H9 (cell line): ENCODE results near the gene URB1. TPM values are rescaled to one million over a fixed set of nuclear protein-coding genes. Genes with fewer than 3 reads are reported as not detected.

Experiments
- DNase-seq: peaks from one replicate; pipeline ENCODE4 v3.0.0-alpha.2; 2017
- H2AFZ ChIP-seq: one replicate; pipeline ENCODE4 v1.6.1; 2013; ENCODE audit warnings: mild to moderate bottlenecking, low read length, control low read depth, moderate library complexity
- H2AK5ac ChIP-seq: 2 replicates; pipeline ENCODE4 v1.6.1; 2013; ENCODE audit warnings: low read length, control low read depth, mixed read lengths; ENCODE audit not compliant: insufficient read length
- H2BK120ac ChIP-seq: one replicate; pipeline ENCODE4 v1.6.1; 2013; ENCODE audit warnings: low read depth, mild to moderate bottlenecking, low read length, control low read depth, inconsistent platforms; ENCODE audit not compliant: poor library complexity, severe bottlenecking
- H2BK12ac ChIP-seq: 2 replicates; pipeline ENCODE4 v1.6.1; 2013; ENCODE audit warnings: low read length, control low read depth, mixed read lengths, low read depth; ENCODE audit not compliant: insufficient read length
- H2BK15ac ChIP-seq: 2 replicates; pipeline ENCODE4 v1.6.1; 2013; ENCODE audit warnings: low read depth, low read length, control low read depth
- H2BK20ac ChIP-seq: one replicate; pipeline ENCODE4 v1.6.1; 2013; ENCODE audit warnings: low read depth, mild to moderate bottlenecking, low read length, control low read depth, inconsistent platforms; ENCODE audit not compliant: poor library complexity, severe bottlenecking
- H2BK5ac ChIP-seq: 2 replicates; pipeline ENCODE4 v1.6.1; 2013; ENCODE audit warnings: low read length, control low read depth, mixed read lengths; ENCODE audit not compliant: insufficient read length
- H3K14ac ChIP-seq: 2 replicates; pipeline ENCODE4 v1.6.1; 2013; ENCODE audit warnings: low read length, control low read depth; ENCODE audit not compliant: insufficient read depth
- H3K18ac ChIP-seq: 2 replicates; pipeline ENCODE4 v1.6.1; 2013; ENCODE audit warnings: low read depth, mild to moderate bottlenecking, mixed read lengths, low read length, control low read depth; ENCODE audit not compliant: insufficient read length
- H3K23ac ChIP-seq: 2 replicates; pipeline ENCODE4 v1.6.1; 2013; ENCODE audit warnings: low read length, control low read depth, mixed read lengths, low read depth; ENCODE audit not compliant: insufficient read length
- H3K23me2 ChIP-seq: 2 replicates; pipeline ENCODE4 v1.6.1; 2013; ENCODE audit warnings: low read depth, mild to moderate bottlenecking, mixed read lengths, low read length, control low read depth; ENCODE audit not compliant: insufficient read length, poor library complexity, severe bottlenecking
- H3K27ac ChIP-seq: 2 replicates; pipeline ENCODE4 v1.5.1; 2013; ENCODE audit warnings: low read length, control low read depth, mixed read lengths, low read depth; ENCODE audit not compliant: insufficient read length
- H3K27me3 ChIP-seq: 2 replicates; pipeline ENCODE4 v1.6.1; 2013; ENCODE audit warnings: low read length, control low read depth, inconsistent platforms; ENCODE audit not compliant: insufficient read depth
- H3K4ac ChIP-seq: 2 replicates; pipeline ENCODE4 v1.6.1; 2013; ENCODE audit warnings: low read depth, mild to moderate bottlenecking, control low read depth, inconsistent platforms, low read length, moderate library complexity
- H3K4me1 ChIP-seq: 2 replicates; pipeline ENCODE4 v1.6.1; 2013; ENCODE audit warnings: low read length, control low read depth, inconsistent platforms; ENCODE audit not compliant: insufficient read depth
- H3K4me2 ChIP-seq: 2 replicates; pipeline ENCODE4 v1.6.1; 2013; ENCODE audit warnings: low read length, control low read depth, mixed read lengths; ENCODE audit not compliant: insufficient read length, insufficient read depth
- H3K56ac ChIP-seq: 2 replicates; pipeline ENCODE4 v1.6.1; 2013; ENCODE audit warnings: low read depth, mild to moderate bottlenecking, mixed read lengths, low read length, control low read depth; ENCODE audit not compliant: insufficient read length
- H3K79me1 ChIP-seq: 2 replicates; pipeline ENCODE4 v1.6.1; 2013; ENCODE audit warnings: low read depth, mild to moderate bottlenecking, moderate library complexity, low read length, control low read depth, inconsistent platforms; ENCODE audit not compliant: insufficient read depth, poor library complexity, severe bottlenecking
- H3K79me2 ChIP-seq: 2 replicates; pipeline ENCODE4 v1.6.1; 2013; ENCODE audit warnings: low read length, control low read depth, inconsistent platforms; ENCODE audit not compliant: insufficient read depth
- H3K9ac ChIP-seq: 2 replicates; pipeline ENCODE4 v1.6.1; 2013; ENCODE audit warnings: low read length, control low read depth, mixed read lengths; ENCODE audit not compliant: insufficient read length; ENCODE audit errors: extremely low read depth
- H3K9me3 ChIP-seq: one replicate; pipeline ENCODE4 v1.6.1; 2013; ENCODE audit warnings: low read depth, low read length, inconsistent platforms; ENCODE audit not compliant: control insufficient read depth
- H3T11ph ChIP-seq: one replicate; pipeline ENCODE4 v1.6.1; 2013; ENCODE audit warnings: mild to moderate bottlenecking, low read length, control low read depth, inconsistent platforms
- H4K20me1 ChIP-seq: one replicate; pipeline ENCODE4 v1.6.1; 2013; ENCODE audit not compliant: control insufficient read depth, insufficient read length, insufficient read depth
- H4K5ac ChIP-seq: 2 replicates; pipeline ENCODE4 v1.6.1; 2013; ENCODE audit warnings: low read depth, mild to moderate bottlenecking, mixed read lengths, low read length, control low read depth; ENCODE audit not compliant: insufficient read length
- H4K8ac ChIP-seq: replicated peaks from 2 replicates; pipeline ENCODE4 v1.6.1; 2013; ENCODE audit warnings: low read length, control low read depth, mixed read lengths, low read depth; ENCODE audit not compliant: insufficient read length
- H4K91ac ChIP-seq: 2 replicates; pipeline ENCODE4 v1.6.1; 2013; ENCODE audit warnings: low read depth, mild to moderate bottlenecking, moderate library complexity, mixed read lengths, low read length, control low read depth; ENCODE audit not compliant: insufficient read length
- H3K27ac Mint-ChIP-seq, 3 experiments: 2 replicates in 2 of 3; 3 replicates in 1 of 3; pipeline ENCODE4 v1.8.0; 2020 to 2021; ENCODE audit warnings: mixed read lengths in 3 of 3, mild to moderate bottlenecking in 1 of 3, moderate library complexity in 1 of 3
- H3K27me3 Mint-ChIP-seq: 2 replicates; pipeline ENCODE4 v1.8.0; 2021; ENCODE audit warnings: low read depth, mild to moderate bottlenecking, moderate library complexity, mixed read lengths
- H3K36me3 Mint-ChIP-seq, 3 experiments: 2 replicates in 2 of 3; 3 replicates in 1 of 3; pipeline ENCODE4 v1.8.0; 2020 to 2021; ENCODE audit warnings: low read depth in 3 of 3, mixed read lengths in 3 of 3; ENCODE audit not compliant: insufficient read depth in 1 of 3
- H3K4me1 Mint-ChIP-seq, 2 experiments: 2 replicates each; pipeline ENCODE4 v1.8.0; 2020; ENCODE audit warnings: mixed read lengths in 2 of 2
- H3K4me3 Mint-ChIP-seq, 2 experiments: 2 replicates in 1 of 2; 3 replicates in 1 of 2; pipeline ENCODE4 v1.8.0; 2020 to 2021; ENCODE audit warnings: mild to moderate bottlenecking in 2 of 2, mixed read lengths in 2 of 2, moderate library complexity in 1 of 2
- H3K9me3 Mint-ChIP-seq, 2 experiments: 2 replicates in 1 of 2; 3 replicates in 1 of 2; pipeline ENCODE4 v1.8.0; 2020; ENCODE audit warnings: mild to moderate bottlenecking in 2 of 2, mixed read lengths in 2 of 2, moderate library complexity in 1 of 2
- WGBS: extraction: QIAGEN DNeasy Blood & Tissue Kit; methylation state at CpG from one replicate; pipeline ENCODE4 v1.1.7; 2013; ENCODE audit warnings: missing lambda C conversion rate, low lambda C conversion rate, mixed read lengths; ENCODE audit not compliant: insufficient read length; ENCODE audit errors: extremely low coverage; 5-methylcytosine and 5-hydroxymethylcytosine counted together
- total RNA-seq: library from RNA; stranded (reverse); gene quantifications from 2 replicates; pipeline ENCODE4 v1.2.1, GENCODE V29; 2021
- TF ChIP-seq, protein P1 (sequence below): fragments of 200-600 bp; sonication (generic); conservative IDR thresholded peaks from 3 replicates; pipeline ENCODE4 v1.8.0; 2021; ENCODE audit warnings: antibody characterized with exemption, mild to moderate bottlenecking

The URB1 gene
- total RNA-seq, 1 experiment from 2014 or later, result 23.5 TPM

DNA sequence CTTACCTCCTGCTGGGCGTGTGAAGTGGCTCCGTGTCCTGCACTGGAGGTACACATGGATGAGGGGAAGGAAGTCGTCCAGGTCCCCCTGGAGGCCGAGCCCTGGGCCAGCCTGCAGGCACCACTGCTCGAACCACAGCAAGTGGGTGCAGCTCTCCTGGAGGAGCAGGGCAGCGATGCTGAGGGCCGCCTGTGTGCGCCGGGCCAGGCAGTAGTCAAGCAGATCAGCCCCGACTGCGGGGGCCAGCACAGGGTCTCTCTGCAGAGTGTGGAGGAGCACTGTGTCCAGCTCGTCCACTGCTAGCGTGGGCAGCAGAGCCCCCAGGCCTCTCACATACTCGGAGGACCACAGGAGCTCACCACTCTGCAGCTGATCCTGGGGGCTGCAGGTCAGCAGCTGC, 45.9 kb downstream of the URB1 start:
- Histone ChIP-seq H3K56ac (no peak overlapping the region), H2AK5ac (no peak overlapping the region)

More for the DNA sequence above, 45.9 kb downstream of the URB1 start:
- H2BK120ac ChIP-seq, result no peak overlapping the region
- no peaks in the 10 kb centered on the region for H4K20me1 ChIP-seq
- H3K14ac ChIP-seq, result no peak overlapping the region
- Mint-ChIP-seq H3K9me3 (no peaks in the 10 kb centered on the region), H3K27me3 (no peaks in the 10 kb centered on the region), H3K27ac (no peak overlapping the region), H3K36me3 (peaks cover 65 to 93% (median 81%) of the 10 kb centered on the region in 3 experiments), H3K4me3 (no peak overlapping the region), H3K4me1 (no peaks in the 10 kb centered on the region)
- no peak overlapping the region for H2BK15ac ChIP-seq
- no CpG with 5 or more reads among the region's 14 CpGs for WGBS
- TF ChIP-seq, protein P1, sequence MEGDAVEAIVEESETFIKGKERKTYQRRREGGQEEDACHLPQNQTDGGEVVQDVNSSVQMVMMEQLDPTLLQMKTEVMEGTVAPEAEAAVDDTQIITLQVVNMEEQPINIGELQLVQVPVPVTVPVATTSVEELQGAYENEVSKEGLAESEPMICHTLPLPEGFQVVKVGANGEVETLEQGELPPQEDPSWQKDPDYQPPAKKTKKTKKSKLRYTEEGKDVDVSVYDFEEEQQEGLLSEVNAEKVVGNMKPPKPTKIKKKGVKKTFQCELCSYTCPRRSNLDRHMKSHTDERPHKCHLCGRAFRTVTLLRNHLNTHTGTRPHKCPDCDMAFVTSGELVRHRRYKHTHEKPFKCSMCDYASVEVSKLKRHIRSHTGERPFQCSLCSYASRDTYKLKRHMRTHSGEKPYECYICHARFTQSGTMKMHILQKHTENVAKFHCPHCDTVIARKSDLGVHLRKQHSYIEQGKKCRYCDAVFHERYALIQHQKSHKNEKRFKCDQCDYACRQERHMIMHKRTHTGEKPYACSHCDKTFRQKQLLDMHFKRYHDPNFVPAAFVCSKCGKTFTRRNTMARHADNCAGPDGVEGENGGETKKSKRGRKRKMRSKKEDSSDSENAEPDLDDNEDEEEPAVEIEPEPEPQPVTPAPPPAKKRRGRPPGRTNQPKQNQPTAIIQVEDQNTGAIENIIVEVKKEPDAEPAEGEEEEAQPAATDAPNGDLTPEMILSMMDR, result no peak
- no peak overlapping the region for H4K8ac ChIP-seq
- H3K4me1 ChIP-seq, result no peaks in the 10 kb centered on the region
- no peaks in the 10 kb centered on the region for H3K79me2 ChIP-seq
- no peak overlapping the region for H2BK5ac ChIP-seq
- no peak overlapping the region for H3K23ac ChIP-seq
- no peak overlapping the region for H3K18ac ChIP-seq
- H2BK20ac ChIP-seq, result no peak overlapping the region
- H3K9ac ChIP-seq, result no peak overlapping the region
- no peaks in the 10 kb centered on the region for H3K27me3 ChIP-seq
- no peak overlapping the region for H3T11ph ChIP-seq
- no peak overlapping the region for H4K91ac ChIP-seq
- no peaks in the 10 kb centered on the region for H3K9me3 ChIP-seq
- no peak overlapping the region for H3K4me2 ChIP-seq
- no peak overlapping the region for H3K4ac ChIP-seq
- H4K5ac ChIP-seq, result no peak overlapping the region
- no peak overlapping the region for H3K27ac ChIP-seq
- no peak for DNase-seq
- H2AFZ ChIP-seq, result no peak overlapping the region
- no peak overlapping the region for H2BK12ac ChIP-seq
- no peaks in the 10 kb centered on the region for H3K79me1 ChIP-seq
- no peaks in the 10 kb centered on the region for H3K23me2 ChIP-seq
